ENCODE results near the gene TSPAN9. TPM values are rescaled to one million over a fixed set of nuclear protein-coding genes. Genes with fewer than 3 reads are reported as not detected.

Gene TSPAN9
- total RNA-seq, 1 donor from 2014 or later: 49.4 TPM

- Mint-ChIP-seq H3K4me3 (no peak overlapping the region), H3K27ac (no peak overlapping the region)
Observed at GRCh38 chr12:3046441-3047200, 30.6 kb upstream of the TSPAN9 start.

DNA sequence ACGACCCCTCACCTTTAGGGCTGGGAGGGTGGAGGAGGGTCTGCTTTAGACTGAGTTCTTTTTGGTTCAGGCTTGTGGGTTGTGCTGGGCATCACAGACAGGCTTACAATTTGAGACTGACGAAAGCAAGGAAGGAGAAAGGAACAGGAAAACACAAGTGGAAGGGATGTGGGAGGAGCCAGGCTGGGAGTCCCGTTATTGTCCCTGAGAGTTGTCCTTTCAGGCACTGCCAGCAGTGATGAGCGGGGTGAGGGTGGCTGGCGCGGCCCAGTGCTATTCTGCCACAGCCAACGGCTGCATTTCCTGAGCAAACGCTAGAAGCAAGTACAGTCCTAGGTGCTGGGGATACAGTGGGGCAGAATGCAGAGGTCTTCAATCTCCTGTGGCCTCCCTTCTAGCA, 29.2 kb upstream of the TSPAN9 start:
- H3K27me3 Mint-ChIP-seq (ENCODE audit: low read depth): no peaks in the 10 kb centered on the region
- no peak overlapping the region for H3K27ac Mint-ChIP-seq
- no peak for DNase-seq (ENCODE audit: low spot score in 2 of 2, unreplicated experiment in 2 of 2)
- H3K9me3 Mint-ChIP-seq: no peaks in the 10 kb centered on the region
- H3K4me3 Mint-ChIP-seq: no peak overlapping the region
- peaks cover 3% of the 10 kb centered on the region for H3K4me1 Mint-ChIP-seq
- TF ChIP-seq, protein P1, sequence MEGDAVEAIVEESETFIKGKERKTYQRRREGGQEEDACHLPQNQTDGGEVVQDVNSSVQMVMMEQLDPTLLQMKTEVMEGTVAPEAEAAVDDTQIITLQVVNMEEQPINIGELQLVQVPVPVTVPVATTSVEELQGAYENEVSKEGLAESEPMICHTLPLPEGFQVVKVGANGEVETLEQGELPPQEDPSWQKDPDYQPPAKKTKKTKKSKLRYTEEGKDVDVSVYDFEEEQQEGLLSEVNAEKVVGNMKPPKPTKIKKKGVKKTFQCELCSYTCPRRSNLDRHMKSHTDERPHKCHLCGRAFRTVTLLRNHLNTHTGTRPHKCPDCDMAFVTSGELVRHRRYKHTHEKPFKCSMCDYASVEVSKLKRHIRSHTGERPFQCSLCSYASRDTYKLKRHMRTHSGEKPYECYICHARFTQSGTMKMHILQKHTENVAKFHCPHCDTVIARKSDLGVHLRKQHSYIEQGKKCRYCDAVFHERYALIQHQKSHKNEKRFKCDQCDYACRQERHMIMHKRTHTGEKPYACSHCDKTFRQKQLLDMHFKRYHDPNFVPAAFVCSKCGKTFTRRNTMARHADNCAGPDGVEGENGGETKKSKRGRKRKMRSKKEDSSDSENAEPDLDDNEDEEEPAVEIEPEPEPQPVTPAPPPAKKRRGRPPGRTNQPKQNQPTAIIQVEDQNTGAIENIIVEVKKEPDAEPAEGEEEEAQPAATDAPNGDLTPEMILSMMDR (IDR thresholded peaks at IDR 0.05; ENCODE audit: unreplicated experiment): no peak
- H3K36me3 Mint-ChIP-seq: no peaks in the 10 kb centered on the region

More at GRCh38 chr12:3046441-3047200, 30.6 kb upstream of the TSPAN9 start:
- H3K27me3 Mint-ChIP-seq (ENCODE audit: low read depth): no peaks in the 10 kb centered on the region
- TF ChIP-seq, protein P1 (IDR thresholded peaks at IDR 0.05; ENCODE audit: unreplicated experiment): no peak
- no peak for DNase-seq (ENCODE audit: low spot score in 2 of 2, unreplicated experiment in 2 of 2)
- H3K4me1 Mint-ChIP-seq: peaks cover 3% of the 10 kb centered on the region
- no peaks in the 10 kb centered on the region for H3K36me3 Mint-ChIP-seq
- no peaks in the 10 kb centered on the region for H3K9me3 Mint-ChIP-seq

DNA sequence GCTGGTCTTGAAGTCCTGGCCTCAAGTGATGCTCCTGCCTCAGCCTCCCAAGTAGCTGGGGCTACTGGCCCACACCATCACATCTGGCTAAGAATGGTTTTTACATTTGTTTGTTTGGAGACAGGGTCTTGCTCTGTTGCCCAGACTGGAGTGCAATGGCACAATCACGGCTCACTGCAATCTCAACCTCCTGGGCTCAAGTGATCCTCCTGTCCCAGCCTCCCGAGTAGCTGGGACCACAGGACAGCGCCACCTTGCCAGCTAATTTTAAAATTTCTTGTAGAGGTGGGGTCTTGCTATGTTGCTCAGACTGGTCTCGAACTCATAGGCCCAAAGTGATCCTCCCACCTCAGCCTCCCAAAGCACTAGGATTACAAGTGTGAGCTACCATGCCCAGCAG, 28.6 kb upstream of the TSPAN9 start:
- Mint-ChIP-seq H3K4me1 (peaks cover 3% of the 10 kb centered on the region), H3K36me3 (no peaks in the 10 kb centered on the region), H3K4me3 (no peak overlapping the region), H3K9me3 (no peaks in the 10 kb centered on the region), H3K27me3 (ENCODE audit: low read depth) (no peaks in the 10 kb centered on the region), H3K27ac (no peak overlapping the region)
- no peak for DNase-seq (ENCODE audit: low spot score in 2 of 2, unreplicated experiment in 2 of 2)
- TF ChIP-seq, protein P1 (IDR thresholded peaks at IDR 0.05; ENCODE audit: unreplicated experiment): no peak

GRCh38 chr12:3049176-3049575, 28.0 kb upstream of the TSPAN9 start:
- no peak overlapping the region for H3K4me3 Mint-ChIP-seq
- DNase-seq (ENCODE audit: low spot score in 2 of 2, unreplicated experiment in 2 of 2): no peak
- H3K36me3 Mint-ChIP-seq: no peaks in the 10 kb centered on the region
- H3K4me1 Mint-ChIP-seq: peaks cover 3% of the 10 kb centered on the region
- TF ChIP-seq, protein P1 (IDR thresholded peaks at IDR 0.05; ENCODE audit: unreplicated experiment): no peak
- no peak overlapping the region for H3K27ac Mint-ChIP-seq
- no peaks in the 10 kb centered on the region for H3K27me3 Mint-ChIP-seq (ENCODE audit: low read depth)
- H3K9me3 Mint-ChIP-seq: no peaks in the 10 kb centered on the region

DNA sequence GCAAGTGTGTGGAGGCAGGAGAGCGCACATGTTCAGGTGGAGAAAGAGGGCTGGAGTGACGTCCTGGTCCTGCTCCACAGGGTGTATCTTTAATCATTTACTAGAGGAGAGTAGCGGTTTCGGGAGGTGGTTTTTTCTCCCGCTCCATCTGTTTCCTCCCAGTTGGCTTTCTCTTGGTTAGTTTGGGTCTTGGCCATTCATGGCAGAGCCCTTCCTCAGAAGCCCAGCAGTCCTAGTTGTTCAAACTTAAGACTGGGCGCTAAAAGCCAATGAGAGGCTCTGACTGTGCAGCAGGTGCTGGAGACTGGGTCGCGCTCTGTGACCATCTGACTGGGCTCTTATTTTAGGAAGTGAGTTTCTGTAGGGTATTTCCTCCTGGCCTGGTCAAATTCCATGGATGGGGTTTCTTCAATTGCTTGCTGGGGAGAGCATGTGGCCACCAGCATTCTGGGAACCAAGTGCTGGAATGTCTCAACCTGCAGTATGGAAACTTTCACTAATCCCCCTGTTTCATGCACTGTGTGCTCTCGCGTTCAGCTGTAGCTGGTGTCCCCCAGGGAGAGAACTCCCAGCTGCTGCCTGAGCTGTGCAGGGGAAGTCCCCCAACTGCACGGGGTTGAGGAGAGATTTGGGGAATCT, 27.4 kb upstream of the TSPAN9 start:
- TF ChIP-seq, protein P1 (IDR thresholded peaks at IDR 0.05; ENCODE audit: unreplicated experiment): no peak
- no peaks in the 10 kb centered on the region for H3K36me3 Mint-ChIP-seq
- H3K4me1 Mint-ChIP-seq: peaks cover 4% of the 10 kb centered on the region
- no peaks in the 10 kb centered on the region for H3K9me3 Mint-ChIP-seq
- DNase-seq (ENCODE audit: low spot score in 2 of 2, unreplicated experiment in 2 of 2): no peak
- H3K4me3 Mint-ChIP-seq: no peak overlapping the region
- H3K27me3 Mint-ChIP-seq (ENCODE audit: low read depth): no peaks in the 10 kb centered on the region
- no peak overlapping the region for H3K27ac Mint-ChIP-seq

All from mesothelial cell of epicardium (in vitro differentiated cells).